CD4-positive, alpha-beta T cell treated with Interleukin-12 subunit alpha and Interleukin-12 subunit beta, for 1 hour (primary cell): ENCODE measurements around the gene CCDC85A.
"Not testable (repeated sequence)": the region's sequence is repeated elsewhere in the genome, so short reads cannot be mapped to it uniquely, and the experiment has no call there.

Experiments
- DNase-seq: peaks from one replicate; pipeline ENCODE4 v3.0.0-alpha.2; 2020

The CCDC85A gene

DNA sequence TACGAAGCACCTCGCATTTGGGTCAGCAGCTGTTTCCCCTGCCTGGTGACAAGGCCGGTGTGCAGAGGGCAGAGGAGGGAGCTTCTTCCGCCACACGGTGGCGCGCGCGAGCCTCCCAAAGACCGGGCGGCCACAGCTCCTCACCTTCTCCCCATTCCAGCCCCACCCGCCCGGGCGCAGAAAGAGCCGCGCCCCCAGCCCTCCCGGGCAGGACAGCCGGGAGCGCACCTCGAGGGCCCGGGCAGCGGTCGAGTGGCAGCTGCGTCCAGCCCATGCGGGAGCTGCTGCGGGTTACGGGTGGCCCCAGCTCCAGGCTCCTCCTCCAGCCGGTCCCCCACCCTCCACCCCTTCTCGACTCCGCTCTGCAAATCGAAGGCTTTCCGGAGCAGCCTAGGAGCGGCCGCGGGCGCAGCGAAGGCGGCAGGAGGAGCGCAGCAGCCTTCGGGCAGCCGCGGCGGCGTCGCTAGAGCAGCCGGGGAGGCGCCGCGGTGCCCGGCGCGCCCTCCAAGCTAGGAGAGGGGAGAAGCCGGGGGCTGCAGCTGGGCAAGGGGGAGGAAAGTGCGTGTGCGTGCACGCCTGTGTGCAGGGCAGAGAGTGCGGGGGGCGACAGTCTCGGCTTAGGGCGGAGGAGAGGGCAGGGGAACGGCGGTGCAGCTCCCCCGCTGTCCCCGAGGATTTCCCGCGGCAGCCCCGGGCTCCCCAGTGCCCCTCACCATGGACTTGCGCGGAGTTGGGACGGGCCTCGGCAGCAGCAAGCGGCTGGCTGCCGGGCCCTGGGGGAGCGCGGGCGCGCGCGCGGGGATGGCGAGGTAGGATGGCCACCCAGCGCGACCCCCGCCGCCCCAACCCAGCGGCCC, at the start of gene CCDC85A:
CCDC85A (plus strand) TSS at position 348 of the 857 bp plus-strand sequence. CDS start 635 bp downstream, outside the sequence.
- DNase-seq = peak; percentile 46

DNA sequence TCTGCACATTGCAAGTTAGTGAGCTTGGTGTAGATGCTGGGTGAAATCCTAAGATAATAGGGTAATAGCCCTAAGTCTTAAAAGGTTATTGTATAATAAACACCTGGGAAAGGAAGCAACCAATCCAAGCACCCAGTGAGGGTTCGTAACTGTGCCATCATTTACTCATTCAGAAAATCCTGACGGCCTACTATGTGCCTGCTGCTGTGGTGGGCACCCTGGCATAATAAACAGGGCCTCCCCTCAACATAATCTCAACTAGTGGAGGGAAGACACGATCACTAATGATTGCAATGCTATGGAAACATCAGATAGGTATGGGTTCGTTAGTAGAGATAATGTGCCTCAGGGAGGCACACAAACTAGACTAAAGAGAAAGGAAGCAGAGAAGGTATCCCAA, 48.9 kb upstream of the CCDC85A start:
- no peak for DNase-seq

DNA sequence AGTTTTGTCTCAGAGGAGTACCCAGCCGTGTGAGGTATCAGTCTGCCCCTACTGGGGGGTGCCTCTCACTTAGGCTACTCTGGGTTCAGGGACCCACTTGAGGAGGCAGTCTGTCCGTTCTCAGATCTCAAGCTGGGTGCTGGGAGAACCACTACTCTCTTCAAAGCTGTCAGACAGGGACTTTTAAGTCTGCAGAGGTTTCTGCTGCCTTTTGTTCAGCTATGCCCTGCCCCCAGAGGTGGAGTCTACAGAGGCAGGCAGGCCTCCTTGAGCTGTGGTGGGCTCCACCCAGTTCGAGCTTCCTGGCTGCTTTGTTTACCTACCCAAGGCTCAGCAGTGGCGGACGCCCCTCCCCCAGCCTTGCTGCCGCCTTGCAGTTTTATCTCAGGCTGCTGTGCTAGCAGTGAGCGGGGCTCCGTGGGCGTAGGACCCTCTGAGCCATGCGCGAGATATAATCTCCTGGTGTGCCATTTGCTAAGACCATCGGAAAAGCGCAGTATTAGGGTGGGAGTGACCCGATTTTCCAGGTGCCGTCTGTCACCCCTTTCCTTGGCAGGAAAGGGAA, 41.2 kb upstream of the CCDC85A start:
- DNase-seq = not testable (repeated sequence)

DNA sequence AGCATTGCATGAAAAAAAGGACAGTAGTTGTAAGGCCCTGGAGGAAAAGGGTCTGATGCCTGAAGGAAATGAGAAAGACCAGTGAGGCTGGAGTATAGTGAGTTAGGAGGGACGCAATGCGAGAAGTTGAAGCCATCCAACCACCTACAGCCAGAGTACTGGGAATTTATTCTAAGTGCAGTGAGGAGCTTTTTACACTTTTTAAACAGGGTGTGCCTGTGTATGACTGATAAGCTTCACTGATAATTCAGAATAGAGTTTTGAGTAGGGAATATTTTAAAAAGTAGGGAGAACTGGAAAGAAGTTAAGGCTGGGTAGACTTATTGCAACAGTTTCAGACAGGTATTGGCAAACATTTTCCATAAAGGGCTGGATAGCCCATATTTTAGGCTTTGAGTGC, 35.9 kb upstream of the CCDC85A start:
- DNase-seq = no peak

DNA sequence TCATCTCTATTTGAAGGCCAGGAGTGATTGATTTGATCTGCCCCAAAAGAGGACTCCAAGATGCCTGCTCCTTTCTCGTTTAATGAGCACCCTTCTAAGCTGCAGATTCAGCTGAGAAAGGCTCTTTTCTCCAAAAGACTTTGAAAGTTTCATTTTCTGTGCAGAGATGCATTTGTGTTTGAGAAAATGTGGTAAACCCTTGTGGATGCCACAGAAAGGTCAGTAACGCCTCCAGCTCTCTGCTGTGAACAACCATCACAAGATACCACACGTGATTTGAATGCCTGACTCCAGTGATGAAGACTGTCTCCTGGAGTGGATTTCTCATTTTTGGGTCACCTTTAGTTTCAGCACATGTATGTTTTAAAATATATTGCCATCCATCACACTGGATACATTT, 35.0 kb upstream of the CCDC85A start:
- DNase-seq = no peak

DNA sequence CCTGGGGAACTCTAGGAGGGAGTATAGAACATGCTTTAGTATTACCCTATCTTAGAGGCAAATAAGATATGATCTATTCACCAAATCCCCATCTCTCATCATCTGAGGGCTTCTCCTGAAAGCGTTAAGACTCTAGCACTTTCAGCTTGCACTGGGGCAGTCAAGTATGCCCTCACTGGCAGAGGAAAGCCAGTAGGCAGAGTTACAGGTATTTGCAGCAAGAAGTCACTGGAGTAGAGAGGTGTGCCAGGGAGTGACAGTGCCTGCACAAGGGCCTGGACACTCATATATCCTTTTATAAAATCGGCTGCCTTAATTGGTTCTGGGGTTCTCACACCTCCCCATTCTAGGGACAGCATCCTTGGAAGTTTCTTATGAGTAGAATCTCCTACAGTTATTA, 31.9 kb upstream of the CCDC85A start:
- DNase-seq = no peak

DNA sequence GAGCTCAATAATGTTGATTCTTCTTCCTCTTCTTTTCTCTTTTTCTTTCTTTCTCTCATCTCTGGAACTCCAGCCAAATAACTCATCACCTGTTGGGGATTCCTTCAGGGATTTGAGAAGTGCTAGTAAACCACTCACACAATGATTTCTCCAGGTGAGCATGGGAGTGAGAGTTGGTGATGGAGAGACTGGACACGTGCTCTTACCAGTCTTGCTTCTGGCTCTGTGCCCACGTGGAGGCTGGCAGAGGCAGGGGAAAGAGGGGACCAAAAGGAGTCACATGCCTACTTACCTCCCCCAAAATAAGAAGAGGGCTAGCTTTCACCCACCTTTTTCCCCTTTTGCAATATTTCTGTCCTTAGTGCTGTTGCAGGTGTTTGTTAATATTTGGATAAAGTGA, 28.6 kb upstream of the CCDC85A start:
- no peak for DNase-seq

DNA sequence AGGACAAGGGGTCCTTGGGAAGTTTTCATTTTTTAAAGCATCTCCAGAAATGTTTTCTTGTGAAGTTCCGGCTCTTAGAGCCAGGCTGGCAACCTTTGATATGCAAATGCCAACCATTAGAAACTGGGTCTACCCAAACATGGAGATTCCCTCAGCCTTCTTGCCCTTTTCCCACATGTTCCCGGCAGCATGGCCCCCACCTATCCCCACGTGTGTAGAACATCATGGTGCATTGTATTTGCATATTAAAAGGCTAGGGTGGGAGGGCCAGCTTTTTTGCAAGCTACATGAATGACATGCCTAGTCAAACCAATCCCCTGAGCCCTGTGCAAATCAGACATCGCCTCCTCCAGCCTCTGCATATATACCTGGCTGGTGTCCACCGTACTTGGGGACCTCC, 23.9 kb upstream of the CCDC85A start:
- DNase-seq = not testable (repeated sequence)

DNA sequence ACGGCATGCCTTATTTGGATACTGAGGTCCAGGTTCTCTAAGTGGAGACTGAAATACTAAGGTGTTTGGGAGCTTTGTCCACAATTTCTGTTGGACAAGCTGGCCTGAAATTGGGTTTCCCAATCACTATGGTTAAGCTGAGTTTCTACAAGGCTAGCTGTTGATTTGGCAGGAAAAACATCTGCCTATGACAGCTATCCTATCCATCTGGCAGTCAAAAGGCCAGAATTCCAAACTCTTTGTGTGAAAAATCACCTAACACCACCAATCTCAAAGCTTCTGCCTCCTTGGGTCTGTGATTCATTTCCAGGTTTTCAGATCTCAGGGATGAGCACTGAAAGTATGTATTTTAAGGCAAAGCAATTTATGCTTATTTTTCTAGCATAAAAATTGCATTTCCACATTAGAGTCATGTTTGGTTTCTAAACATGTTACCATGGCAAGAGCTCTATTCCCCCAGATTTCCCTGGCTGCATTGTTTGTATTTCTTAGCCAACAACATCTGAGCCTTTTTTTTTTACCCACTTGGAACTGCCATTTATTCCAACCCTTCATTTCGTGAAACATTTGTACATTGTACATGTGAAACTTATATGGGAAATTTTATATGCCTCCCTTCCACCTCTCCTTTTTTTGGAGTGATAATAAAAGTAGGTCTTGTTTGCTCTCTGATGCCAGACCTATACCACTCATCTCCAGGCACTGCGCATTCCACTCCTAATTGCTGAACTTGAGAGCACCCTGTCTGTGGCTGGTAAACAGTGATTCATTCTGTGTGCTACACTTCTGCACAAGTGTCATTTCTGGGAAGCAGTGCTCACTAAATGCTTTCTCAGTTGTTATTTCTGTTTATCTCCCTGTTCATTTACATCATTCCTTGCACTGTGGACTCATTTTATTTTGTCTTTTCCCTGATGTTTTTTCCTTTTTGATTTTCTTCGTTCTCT, 15.9 kb upstream of the CCDC85A start:
- DNase-seq = no peak

DNA sequence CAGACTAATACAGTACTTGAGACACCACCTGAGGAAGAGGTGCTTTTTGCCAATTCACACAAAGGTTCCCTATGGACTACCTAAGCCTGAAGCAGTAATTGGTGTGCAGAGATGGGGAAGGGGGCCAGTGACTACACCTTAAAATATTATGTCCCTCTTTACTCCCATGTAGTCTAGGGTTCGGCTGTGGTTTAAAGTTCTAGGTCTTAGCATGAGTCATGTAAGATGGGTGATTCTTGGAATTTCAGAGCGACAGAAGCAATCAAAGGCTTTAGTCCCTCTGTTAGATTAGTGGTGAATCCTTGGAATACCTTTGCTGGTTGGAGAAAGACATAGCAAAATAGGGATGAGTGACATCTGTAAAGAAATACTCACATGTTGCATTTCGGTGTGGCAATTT, 14.3 kb upstream of the CCDC85A start:
- DNase-seq = no peak

DNA sequence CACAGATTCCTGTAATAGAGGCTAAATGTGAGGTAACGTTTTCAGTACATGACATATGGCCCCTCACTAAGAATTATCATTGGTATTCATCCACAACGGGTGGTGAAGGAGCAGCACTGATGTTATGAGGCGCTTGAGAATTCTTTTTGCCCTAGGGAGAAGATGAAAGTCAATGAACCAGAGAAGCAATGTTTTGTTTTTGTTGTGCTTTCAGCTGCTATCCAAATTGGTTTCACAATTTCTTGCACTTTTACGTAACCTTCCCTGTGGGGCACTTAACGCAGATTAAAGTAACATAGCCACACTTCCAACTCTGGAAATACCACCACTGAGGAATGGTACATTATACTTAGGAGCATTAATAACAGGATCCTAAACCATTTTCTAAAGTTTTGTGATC, 13.3 kb upstream of the CCDC85A start:
- no peak for DNase-seq

DNA sequence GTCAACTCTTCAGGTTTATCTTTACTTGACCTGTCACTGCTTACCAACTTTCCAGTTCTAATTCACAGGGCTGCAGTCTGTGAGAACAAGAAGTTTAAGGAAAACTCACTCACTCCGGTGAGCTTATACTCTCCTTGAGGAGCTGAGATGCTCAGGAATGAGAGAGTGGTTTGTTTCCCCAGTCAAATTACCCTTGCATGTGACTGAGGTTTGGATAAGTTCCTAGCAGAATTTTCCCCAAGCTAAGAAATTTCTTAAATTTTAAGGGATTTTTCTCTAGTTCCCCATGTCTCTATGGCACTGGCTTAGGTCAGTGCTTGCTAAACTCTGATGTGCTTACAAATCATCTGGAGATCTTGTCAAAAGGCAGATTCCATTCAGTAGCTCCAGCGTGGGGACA, 12.8 kb upstream of the CCDC85A start:
- no peak for DNase-seq

DNA sequence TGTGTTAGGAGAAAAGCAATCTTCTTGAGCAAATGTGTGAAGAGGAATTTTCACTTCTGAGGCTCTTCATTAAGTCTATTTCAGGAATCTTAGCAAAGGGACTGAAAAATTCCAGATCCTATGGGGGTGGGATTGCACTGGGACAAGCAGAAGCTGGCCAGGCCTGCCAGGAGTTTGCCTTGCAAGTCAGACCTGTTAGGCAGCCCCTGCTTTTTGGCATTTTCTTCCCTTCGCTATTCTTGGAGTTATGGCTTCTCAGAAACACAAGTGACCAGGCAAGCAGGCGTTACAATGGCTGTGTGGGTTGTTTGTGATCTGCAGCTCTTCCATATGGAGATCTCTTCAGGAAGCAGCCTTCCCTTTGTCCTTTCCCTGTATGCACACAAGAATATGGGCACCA, 8.0 kb upstream of the CCDC85A start:
- DNase-seq = no peak

DNA sequence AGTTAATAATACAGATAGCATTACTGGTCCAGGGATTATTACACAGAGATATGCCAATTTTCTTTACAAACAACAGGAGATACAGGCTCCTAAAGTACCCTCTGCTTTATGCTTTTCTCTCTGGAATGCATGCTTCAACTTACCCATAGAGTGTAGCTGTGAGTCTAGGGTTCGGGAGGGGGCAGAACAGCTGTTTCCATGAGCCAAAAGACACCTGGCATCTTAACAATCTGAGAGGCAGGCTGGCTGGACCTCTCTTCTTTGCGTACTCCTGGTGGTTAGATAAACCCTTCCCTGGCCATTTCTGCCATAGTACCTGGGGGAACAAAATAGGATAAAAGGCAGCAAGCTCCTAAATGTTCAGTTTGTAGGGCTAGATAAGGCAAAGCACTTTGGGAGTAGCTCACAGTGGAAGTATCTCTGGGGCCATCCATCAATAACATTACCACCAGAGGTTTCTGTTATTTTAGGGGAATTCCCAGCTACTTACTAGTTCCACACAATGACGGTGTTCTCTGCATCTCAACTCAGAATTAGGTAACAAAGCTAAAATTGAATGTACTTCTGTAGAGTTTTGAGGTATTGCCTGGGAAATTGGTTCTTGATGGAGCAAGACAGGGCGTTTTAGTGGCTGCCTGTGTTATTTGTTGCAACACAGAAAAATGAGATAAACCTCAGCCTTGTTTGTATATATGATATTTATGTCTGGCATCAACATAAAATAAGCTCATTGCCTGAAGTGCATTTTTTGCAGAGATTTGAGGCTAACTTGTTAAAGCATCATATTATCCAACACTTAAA, 6.2 kb upstream of the CCDC85A start:
- no peak for DNase-seq

DNA sequence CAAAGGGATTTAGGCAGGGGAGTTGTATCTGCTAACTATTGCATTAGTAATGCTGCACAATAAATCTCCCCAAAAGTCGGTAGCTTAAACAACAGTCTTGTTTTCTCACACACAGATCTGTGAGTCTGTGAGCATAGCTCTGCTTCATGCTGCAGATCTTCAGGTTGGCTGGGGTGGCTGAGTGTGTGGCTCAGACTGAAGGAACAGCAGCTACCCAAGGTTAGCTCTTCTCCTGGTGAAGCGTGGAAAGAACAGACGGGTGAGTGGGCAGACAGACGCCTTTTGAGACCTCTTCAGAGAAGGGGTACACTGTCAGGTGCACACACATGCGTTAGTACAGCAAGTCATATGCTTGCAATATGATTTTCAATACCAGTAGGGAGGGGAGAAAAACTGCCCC, 3.9 kb upstream of the CCDC85A start:
- no peak for DNase-seq

DNA sequence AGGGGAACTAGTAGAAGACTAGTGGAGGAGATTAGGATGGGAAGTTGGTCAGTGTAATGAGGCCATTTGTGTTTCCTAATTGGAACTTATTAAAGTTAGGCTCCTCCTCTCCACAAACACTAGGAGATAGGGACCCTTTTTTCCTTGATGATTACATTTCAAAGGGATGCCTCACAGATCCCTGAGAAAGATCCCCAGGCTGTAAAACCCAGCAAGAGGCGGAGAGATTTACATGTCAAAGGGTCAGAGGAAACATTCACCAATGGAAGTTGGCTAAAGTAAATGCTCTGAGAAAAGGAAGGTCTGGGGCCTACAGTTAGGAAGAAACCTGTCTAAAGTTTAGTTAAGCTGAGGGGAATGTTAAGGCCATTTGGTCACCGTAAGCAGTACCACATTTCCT, 1.4 kb upstream of the CCDC85A start:
- DNase-seq = no peak

DNA sequence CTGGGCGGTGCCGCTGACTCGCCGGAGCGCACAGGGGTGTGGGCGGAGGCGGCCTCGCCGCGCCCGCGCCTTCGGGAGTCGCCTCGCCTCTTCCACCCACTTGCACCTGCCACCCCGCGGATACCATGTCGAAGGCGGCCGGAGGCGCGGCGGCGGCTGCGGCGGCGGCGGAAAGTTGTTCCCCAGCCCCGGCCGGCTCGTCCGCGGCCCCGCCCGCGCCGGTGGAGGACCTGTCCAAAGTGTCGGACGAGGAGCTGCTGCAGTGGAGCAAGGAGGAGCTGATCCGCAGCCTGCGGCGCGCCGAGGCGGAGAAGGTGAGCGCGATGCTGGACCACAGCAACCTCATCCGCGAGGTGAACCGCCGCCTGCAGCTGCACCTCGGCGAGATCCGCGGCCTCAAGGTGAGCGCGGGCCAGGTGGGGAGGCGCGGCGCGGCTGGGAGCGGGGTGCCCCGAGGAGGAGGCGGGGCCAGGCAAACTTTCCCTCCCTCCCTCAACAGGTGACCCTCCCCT, 766 bp downstream of the CCDC85A start:
- no peak for DNase-seq

DNA sequence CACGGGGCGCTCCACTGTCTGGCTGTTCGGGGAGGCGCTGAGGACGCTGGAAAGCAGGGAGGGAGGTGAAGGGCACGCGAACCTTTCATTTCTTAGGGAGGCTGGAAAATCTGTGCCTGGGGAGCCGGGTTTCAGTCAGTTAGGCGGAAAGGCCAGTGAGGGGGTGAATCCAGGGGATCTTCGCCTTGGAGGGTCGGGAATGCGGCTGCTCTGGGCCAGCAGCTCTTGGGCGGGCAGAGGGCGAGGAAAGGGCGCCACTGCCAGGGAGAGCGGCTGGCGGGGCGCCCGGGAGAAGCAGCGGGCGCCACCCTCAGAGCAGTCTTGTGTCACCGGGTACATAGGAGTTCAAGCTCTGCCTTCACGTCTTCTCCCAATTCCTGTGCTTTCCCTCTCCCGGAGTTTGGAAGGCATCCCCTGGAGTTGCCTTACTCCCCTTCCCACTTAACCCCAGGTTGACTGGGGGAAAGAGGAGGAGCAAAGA, 1.4 kb downstream of the CCDC85A start:
- no peak for DNase-seq

DNA sequence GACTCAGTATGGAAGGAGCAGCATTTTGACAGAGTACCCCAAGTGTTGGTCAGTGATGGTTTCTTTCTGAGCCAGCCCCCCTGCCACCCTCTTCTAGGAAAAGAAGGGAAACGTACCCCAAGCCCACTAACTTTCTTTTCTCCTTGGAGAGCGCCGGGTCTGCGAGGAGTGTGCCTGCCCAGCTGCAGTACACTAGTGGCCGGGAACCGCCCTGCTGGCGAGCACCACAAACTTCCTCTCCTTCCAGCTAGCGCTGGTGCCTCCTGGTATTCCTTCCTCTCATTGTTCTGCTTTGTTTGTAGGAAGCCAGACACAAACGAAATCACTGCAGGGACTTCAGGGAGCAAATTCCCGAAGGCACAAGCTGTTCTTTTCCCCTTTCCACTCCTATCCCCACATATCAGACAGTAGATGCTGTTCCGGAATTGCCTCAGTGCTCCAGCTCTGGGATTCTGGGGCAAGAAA, 1.8 kb downstream of the CCDC85A start:
- DNase-seq = no peak

DNA sequence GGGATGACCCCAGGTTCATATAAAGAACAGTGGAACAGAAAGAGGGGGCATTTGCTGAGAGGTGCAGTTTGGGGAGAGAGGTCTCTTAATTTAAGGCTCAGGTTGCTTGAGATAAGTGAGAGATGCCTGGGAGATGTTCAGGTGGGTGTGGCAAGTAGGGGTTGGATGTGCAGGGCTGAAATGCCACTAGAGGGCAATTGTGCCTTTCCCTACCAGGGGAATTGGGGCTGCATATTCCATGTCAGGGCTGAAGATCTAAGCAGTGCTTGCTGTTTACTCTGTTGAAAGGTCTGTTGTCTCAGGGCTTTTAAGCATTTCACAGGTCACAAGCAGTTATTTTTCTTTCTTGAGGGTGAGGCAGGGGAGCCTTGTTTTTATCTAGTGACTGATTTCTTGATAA, 7.8 kb downstream of the CCDC85A start:
- no peak for DNase-seq

DNA sequence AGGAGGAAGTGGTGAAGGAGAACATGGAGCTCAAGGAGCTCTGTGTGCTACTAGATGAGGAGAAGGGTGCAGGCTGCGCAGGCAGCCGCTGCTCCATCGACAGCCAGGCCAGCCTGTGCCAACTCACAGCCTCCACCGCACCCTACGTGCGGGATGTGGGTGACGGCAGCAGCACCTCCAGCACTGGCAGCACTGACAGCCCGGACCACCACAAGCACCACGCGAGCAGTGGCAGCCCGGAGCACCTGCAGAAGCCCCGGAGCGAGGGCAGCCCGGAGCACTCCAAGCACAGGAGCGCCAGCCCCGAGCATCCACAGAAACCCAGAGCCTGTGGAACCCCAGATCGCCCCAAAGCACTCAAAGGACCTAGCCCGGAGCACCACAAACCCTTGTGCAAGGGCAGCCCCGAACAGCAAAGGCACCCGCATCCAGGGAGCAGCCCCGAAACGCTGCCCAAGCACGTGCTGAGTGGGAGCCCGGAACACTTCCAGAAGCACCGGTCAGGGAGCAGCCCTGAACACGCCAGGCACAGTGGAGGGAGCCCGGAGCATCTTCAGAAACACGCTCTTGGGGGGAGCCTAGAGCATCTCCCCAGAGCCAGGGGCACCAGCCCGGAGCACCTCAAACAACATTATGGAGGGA, 9.0 kb downstream of the CCDC85A start:
- no peak for DNase-seq

DNA sequence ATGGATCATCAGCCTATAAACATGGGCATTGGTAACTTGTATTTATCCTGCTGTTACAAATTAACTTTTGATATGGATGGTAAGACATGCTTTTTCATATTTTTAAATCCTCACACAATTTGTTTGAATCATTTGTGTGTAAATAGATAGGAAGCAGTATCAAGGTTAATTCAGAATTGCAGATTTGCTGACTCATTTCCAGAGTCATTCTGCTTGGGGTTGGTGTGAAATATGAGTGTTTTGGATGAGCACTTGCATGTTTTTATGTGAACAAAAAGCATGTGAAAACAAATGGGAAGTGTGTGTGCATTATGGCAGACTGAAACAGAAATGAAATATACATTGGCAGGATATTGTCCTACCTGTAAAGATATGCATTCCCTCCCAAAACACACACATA, 11.8 kb downstream of the CCDC85A start:
- DNase-seq = no peak
